HTERT RPE-1 (cell line): ENCODE measurements around the gene DLGAP1.
"Not testable (repeated sequence)": the region's sequence is repeated elsewhere in the genome, so short reads cannot be mapped to it uniquely, and the experiment has no call there.

Source experiments
- in situ Hi-C: fragments of 300-500 bp; cut with MboI; formaldehyde crosslinking; loops from 4 replicates; pipeline ENCODE4 v1.14.3; 2020; ENCODE audit warnings: low sequenced_read_pairs

The DLGAP1 gene

DNA sequence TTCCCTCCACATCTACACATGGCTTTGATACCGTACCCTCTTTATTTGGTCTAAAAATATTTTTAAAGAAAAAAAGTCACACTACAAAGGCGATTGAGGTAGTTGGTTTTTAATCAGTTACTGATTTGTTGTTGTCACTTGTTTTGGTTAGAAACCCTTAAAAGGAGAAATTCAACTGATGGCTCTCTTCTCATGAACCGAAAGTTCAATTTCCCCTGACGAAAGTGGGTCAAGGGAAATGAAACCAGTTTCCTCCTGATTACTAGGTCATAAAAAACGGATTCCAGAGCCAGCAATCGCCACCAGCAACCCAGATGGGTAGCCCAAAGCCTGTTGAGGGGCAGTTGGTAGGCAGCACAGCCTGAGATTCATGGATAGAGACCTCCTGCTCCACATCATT is 63.2 kb downstream of the DLGAP1 start:
- in situ Hi-C loops: no loop called here

DNA sequence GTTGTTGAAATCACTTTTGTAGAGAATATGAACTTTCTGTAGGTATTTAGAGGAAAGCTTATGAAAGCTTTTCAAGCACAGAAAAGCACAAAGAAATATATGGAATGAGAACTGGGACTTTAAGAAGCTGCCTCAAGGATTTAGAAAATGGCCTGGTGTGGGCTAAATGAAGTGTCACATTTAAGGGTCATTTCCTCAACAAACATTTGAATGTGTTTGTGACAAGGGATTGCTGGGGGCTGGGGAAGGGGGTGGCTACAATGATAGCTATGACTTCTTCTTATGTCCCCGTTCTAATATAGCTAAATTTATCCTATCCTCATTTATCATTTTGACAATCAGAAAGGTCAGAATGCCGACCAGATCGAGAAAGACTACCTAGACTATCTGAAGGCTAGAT is 69.2 kb downstream of the DLGAP1 start:
- in situ Hi-C loops: no loop called here

DNA sequence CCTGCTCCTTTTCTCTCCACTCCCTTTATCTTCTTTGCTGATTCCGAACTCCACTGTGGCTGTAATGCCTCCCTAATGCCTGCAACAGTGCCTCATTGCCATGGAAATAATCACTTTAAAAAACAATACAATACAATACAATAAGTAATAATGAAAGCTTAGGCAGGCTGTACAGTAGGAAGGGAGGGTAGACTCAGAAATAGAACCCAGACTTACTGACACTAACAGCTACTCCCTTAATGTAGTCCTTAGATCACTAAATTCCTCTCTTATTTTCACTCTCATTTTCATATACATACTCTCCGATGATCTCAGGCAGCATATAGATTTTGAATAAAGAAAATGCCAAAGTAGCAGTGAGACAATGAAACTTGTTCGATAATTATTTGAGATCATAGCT is 70.2 kb downstream of the DLGAP1 start:
- in situ Hi-C loops: no loop called here

GRCh38 chr18:4374564-4374963 is 80.5 kb downstream of the DLGAP1 start:
- in situ Hi-C loops: no loop called here

DNA sequence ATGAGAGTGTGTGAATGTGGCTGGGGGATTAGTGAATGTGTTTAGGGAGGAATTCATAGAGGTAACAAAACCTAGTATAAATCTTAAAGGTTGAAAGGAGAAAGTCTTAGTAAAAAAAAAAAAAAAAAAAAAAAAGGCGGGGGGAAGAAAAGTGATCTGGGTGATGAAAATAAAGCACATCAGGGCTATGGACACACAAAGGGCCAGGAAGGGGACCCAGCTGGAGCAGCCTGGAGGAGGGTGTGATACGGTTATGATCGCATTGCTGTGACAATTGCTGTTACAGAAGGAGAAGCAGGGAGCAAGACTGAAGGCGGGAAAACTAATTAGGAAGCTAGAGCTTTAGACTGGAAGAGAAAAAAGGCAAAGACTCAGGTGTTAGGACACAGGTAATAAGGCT is 85.4 kb downstream of the DLGAP1 start:
- in situ Hi-C loops: no loop called here

DNA sequence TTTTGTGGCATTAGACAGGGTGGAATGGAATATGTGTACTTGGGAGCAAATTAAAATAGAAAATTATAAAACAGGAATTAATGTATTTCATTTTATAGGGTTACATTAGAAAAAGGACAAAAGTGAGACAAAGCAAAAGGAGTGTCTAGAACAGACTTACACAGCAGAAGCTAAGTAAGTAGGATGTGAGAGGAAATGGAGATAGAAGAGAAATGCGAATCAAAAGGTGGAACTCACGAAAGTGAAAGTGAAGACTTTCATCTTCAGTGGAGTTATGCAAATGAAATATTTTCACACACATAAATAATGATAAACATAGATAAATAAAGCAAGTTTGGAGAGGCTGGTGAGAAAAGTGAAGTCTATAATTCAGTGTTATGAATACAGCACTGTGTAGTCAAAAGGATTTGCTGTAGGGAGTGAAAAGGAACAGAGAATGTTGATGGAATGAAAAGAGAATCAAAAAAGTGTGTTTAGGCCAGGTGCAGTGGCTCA is 94.8 kb downstream of the DLGAP1 start:
- in situ Hi-C loops: no loop called here

- in situ Hi-C loops: no loop called here
Measured at GRCh38 chr18:4358618-4359017, 96.5 kb downstream of the DLGAP1 start.

DNA sequence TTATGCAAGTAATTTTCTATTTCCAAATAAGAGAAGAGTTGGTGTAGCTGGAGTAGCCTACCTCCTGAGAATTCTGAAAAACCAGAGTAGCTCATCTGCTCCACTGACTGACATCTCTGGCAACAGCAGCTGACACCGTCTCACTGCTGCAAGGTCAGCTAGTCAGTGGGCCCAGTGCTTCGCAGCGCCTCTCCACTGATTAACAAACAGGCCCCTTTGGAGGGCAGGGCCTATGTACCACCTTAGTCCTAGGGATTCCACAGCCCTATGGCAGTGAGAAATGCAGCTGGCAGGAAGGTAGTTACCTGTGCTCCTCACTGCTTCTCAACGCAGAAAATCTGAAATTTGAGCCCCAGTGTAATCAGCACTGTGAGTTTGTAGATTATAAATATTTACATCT is 97.5 kb downstream of the DLGAP1 start:
- in situ Hi-C loops: no loop called here

GRCh38 chr18:4356929-4357328 is 98.2 kb downstream of the DLGAP1 start:
- in situ Hi-C loops: no loop called here

DNA sequence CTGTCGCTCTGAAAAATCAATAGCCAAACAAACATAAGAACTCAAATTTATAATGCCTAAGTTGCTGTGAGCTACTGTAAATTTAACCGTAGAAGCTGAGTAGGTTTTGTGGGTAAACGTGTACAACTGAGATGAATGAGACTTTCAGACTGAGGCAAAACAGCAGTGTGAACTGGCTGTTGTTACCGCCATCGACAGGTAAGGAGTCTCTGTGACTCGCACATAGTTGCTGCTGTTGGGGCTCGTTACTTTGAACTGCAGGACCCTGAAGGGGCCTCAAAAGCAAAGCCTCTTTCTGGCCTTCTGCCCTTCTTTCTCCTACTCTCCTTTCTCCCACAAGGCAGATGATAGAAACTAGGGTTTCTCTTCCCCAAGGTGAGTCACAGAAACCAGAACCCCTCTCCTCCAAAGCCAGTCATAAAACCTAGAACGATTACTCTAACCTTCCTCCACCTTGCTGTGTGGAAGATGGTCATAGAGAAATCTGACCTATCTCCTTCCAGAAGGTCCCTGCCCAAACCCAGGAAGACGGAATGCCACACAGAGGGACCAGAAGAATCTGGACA is 101.2 kb downstream of the DLGAP1 start:
- in situ Hi-C loops: no loop called here

DNA sequence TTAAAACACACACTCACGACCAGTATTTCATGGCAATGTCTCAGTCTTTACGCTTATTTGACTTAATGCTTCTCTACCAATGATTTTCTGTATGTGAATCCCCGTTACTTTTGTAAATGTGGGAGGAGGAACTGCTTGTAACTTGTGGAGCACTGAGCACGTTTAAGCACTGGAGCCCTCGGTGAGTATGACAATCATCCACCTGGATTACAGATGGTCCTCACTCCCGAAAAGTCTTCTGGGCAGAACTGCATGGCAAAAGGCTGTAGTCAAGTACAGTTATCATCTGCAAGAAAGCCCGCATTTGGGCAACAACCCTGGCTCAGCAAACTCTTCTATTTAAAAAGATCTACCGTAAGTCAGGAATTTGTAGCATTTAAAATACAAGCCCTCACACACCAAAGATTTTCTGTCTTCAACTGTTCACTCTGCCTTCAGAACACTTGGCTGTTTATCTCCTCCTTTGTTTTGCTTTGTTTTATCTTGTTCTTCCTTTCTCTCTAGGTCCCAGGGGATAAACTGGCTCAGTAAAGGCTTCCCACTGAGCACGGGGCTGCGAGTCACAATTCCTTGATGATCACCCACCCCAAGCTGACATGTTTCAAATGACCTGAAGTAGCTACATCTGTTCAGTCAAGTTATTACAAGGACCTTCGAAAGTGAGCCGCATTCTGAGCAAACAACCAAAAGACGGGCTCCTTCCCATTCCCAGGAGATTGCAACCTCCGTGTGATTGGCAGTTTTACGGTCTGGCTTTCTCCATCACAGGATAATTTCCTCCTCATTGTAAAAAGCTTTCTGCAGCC is 102.2 kb downstream of the DLGAP1 start:
- in situ Hi-C loops: no loop called here

DNA sequence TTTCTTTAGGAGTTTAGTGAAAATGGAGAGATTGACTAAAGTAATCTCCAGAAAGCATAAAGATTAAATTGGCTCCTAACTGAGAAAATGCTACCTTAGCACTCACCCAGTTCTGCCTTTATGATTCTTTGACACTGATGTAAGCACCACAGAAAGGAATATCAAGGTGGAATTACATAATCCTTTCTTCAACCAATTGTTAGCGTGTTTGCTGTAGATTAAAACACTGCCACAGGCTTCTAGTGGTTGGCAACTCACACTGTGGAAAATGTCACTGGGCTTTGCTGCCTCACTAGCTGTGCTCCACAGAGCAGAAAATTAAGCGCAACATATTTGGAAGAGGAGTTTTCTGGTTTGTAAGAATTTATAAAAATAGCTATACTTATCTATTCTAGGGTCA is 104.1 kb downstream of the DLGAP1 start:
- in situ Hi-C loops: no loop called here

- in situ Hi-C loops: no loop called here
Measured at GRCh38 chr18:4335386-4335785, 119.7 kb downstream of the DLGAP1 start.

GRCh38 chr18:4333043-4333442 is 122.1 kb downstream of the DLGAP1 start:
- in situ Hi-C loops: no loop called here

DNA sequence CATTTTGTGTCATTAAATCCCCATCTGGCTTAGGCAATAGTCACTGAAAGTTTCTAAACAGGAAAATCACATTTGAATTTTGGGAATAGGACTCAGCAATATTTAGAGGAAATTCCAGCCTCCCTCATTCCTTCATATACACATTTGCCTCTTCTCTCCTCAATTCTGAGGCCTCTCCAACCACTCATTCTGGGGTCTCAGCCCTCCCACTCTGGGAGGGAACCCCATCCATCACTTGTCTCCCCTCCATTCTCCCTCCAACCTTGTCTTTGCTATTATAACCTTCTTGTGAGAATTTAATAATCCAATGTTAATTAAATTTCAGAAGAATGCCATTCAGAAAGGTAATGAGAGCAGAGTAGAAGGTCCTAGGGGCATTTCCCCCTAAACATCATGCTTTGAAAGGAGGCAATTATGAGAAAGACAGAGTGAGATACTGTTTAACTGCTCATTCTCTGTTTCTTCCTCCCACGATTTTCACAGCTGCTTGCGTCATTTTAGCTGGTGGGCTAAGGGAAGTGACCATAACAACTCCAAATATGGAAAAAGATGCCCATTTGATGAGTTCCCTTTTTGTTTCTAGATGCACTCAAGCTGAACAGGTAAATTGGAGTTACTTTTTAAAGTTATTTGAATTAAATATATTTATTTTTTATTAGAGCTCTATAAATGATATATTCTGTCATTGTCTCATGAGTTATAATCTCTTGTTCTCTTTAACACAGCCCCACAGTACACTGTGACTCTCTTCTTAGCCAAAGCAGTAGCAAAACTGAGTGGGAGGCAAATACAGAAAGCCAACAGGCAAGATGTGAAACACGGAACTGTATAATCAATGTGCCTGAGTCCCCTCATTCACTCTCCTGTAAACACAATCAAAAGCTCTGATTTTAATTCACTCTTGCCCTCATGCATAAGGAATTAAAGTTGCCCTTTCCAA is 135.1 kb downstream of the DLGAP1 start:
- in situ Hi-C loops: no loop called here

GRCh38 chr18:4318311-4318710 is 136.8 kb downstream of the DLGAP1 start:
- in situ Hi-C loops: no loop called here

- in situ Hi-C loops: not testable (repeated sequence)
Measured at GRCh38 chr18:4311945-4312344, 143.2 kb downstream of the DLGAP1 start.

- in situ Hi-C loops: no loop called here
Measured at GRCh38 chr18:4311136-4311535, 144.0 kb downstream of the DLGAP1 start.

DNA sequence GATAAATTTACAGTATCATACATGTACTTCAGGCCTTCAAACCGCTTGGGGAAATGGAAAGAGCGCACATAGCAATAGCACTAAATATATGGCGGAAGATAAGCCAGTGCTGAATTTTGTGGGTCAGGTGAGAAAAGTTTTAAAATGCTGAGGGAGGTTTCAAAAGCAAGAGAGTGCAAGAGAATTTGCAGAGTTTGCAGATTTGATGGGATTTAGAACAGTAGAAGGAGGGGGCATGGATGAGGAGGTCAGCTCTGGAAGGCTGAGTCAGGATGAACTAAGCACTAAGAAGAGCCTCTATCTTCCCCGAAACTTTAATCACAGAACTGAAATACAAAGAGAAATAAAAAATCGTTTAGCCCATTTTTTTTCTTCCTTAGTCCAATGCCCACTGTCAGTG is 145.9 kb downstream of the DLGAP1 start:
- in situ Hi-C loops: no loop called here

DNA sequence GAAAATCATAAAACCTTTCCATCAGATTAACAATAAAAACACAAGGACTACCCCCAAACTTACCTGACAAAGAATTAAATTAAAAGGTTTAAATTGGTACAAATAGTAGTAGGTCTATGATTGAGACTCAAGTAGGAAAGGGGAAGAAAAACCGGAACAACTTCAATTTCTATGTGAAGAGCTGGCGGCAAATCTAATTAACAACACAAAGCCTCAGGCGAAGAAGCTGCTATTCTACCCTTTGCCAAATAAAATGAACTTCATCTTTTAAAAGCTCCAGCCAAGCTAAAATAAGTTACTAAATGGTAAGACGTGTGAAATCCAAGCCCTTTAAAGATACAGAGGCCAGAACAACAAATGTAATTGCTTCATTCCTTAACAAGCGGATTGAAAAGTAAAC is 146.5 kb downstream of the DLGAP1 start:
- in situ Hi-C loops: no loop called here

DNA sequence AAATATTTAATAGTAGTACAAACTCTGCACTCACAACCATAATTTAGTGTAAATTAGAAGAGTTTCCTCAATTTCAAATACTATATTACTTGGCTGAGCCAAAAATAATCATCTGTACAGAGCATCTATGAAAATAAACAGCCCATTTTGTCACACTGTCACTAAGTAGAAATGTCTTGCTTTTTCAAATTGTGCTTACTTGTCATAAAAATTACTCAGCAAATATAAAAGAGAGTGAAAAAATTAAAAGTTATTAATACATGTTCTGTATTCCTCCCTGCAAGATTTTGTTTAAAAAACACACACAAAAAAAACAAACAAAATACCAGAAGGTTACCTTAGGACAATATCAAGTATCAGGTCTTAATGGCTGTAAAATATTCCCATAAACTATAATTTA is 155.7 kb downstream of the DLGAP1 start:
- in situ Hi-C loops: no loop called here

DNA sequence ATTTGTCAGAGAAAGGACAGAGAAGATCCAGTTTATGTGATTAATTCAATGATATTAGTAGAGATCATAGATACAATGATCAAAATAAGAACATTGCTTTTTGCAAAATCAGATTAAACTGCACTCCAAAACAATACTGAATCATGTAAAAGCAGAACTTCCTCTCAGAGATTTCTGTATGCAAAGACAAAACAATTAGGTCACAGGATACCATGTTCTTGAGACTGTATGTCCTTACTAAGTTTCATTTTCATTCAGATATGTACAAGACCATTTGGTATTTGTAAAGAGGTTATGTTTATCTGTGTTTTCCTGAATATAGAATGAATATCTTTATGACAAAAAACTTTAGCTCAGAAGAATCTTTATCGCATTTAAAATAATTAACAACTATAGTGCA is 161.8 kb downstream of the DLGAP1 start:
- in situ Hi-C loops: no loop called here
